ENCODE measurements around the gene ZNF519.

The ZNF519 gene

DNA sequence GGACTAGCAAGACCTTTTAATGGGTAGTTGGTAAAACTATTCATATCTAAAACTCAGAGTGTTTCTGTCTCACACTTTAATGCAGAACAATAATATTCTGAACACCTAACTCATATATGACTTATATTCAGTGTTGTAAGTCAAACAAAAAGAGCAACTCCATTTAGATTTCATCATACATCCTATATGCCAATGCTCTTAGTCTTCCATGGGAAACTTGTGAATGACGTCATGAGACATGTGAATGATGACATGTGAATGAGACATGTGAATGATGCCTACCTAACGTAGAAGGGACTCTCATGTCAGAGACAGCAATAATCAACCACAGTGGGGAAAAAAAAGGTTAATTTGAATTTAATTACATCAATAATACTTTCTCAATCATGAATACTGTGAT lies 28.0 kb downstream of the ZNF519 start:
- no peak for TF ChIP-seq TAF1 (IDR thresholded peaks at IDR 0.05; ENCODE audit: borderline replicate concordance, insufficient read depth, low read length)
- no peak for TF ChIP-seq SIN3A (IDR thresholded peaks at IDR 0.05; ENCODE audit: borderline replicate concordance, insufficient read depth, low read length)
- TF ChIP-seq, protein P1, sequence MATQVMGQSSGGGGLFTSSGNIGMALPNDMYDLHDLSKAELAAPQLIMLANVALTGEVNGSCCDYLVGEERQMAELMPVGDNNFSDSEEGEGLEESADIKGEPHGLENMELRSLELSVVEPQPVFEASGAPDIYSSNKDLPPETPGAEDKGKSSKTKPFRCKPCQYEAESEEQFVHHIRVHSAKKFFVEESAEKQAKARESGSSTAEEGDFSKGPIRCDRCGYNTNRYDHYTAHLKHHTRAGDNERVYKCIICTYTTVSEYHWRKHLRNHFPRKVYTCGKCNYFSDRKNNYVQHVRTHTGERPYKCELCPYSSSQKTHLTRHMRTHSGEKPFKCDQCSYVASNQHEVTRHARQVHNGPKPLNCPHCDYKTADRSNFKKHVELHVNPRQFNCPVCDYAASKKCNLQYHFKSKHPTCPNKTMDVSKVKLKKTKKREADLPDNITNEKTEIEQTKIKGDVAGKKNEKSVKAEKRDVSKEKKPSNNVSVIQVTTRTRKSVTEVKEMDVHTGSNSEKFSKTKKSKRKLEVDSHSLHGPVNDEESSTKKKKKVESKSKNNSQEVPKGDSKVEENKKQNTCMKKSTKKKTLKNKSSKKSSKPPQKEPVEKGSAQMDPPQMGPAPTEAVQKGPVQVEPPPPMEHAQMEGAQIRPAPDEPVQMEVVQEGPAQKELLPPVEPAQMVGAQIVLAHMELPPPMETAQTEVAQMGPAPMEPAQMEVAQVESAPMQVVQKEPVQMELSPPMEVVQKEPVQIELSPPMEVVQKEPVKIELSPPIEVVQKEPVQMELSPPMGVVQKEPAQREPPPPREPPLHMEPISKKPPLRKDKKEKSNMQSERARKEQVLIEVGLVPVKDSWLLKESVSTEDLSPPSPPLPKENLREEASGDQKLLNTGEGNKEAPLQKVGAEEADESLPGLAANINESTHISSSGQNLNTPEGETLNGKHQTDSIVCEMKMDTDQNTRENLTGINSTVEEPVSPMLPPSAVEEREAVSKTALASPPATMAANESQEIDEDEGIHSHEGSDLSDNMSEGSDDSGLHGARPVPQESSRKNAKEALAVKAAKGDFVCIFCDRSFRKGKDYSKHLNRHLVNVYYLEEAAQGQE (IDR thresholded peaks at IDR 0.05; ENCODE audit: insufficient read depth in 1 of 2, low read depth in 2 of 2, low read length in 2 of 2), result no peak
- no peak for TF ChIP-seq FOXP2 (optimal IDR thresholded peaks at IDR 0.05; ENCODE audit: borderline replicate concordance, extremely low read depth, extremely low read length, insufficient read depth)
- TF ChIP-seq POLR2AphosphoS5 (IDR thresholded peaks at IDR 0.05; ENCODE audit: low read depth, low read length), result no peak

DNA sequence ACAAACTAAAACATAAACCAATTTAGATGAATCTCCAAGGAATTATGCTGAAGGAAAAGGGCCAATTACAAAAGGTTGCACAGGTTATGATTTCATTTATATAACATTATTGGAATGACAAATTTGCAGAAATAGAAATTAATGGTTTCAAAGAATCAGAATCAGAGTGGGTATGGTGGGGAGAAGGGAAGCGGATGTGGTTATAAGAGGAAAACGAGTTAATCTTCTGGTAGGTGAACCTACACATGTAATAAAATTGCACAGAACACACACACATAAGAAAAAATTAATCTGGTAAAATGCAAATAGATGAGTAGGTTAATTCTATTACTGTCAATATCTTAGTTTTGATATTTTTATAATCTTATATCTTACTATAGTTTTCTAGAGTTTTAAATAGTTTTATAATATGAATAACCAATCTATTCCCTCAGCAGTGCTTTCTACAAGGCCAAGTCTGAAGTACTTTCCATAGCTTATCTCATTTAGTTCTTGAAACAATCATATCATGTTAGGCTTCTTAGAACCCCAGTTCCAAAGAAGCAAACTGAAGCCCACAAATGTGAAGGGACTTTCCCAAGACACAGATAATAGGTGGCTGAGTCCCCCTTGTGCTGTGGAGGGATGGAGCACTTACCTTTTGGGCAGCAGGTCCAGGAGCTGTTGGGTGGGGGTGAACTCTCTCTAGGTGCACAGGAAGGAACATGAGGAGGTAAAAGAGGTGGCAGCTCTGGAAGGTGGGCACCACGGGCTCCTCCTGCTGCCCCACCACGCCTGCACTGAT lies 31.5 kb downstream of the ZNF519 start:
- no peak for TF ChIP-seq POLR2AphosphoS5 (IDR thresholded peaks at IDR 0.05; ENCODE audit: low read depth, low read length)
- no peak for TF ChIP-seq SIN3A (IDR thresholded peaks at IDR 0.05; ENCODE audit: borderline replicate concordance, insufficient read depth, low read length)
- no peak for TF ChIP-seq FOXP2 (optimal IDR thresholded peaks at IDR 0.05; ENCODE audit: borderline replicate concordance, extremely low read depth, extremely low read length, insufficient read depth)
- TF ChIP-seq, protein P1 (IDR thresholded peaks at IDR 0.05; ENCODE audit: insufficient read depth in 1 of 2, low read depth in 2 of 2, low read length in 2 of 2), result no peak
- no peak for TF ChIP-seq TAF1 (IDR thresholded peaks at IDR 0.05; ENCODE audit: borderline replicate concordance, insufficient read depth, low read length)

DNA sequence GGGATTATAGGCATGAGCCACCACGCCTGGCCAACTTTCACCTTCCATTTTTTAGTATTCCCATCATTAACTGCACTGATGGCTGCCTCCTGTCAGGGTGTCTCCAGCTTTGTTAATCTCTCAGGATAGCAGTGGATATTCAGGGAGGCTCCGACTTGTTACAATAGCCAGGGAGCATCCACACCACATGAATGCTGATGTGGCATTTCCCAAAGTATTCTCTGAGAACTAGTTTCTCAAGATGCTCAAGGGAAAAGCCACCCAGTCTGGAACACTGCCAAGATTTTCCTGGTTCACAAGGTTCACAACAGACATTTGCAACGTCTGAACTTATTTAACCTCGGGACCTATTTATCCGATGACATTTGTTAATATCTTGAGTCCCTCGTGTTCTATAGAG lies 33.8 kb downstream of the ZNF519 start:
- TF ChIP-seq POLR2AphosphoS5 (IDR thresholded peaks at IDR 0.05; ENCODE audit: low read depth, low read length), result no peak
- no peak for TF ChIP-seq TAF1 (IDR thresholded peaks at IDR 0.05; ENCODE audit: borderline replicate concordance, insufficient read depth, low read length)
- TF ChIP-seq SIN3A (IDR thresholded peaks at IDR 0.05; ENCODE audit: borderline replicate concordance, insufficient read depth, low read length), result no peak
- TF ChIP-seq, protein P1 (IDR thresholded peaks at IDR 0.05; ENCODE audit: insufficient read depth in 1 of 2, low read depth in 2 of 2, low read length in 2 of 2), result no peak
- no peak for TF ChIP-seq FOXP2 (optimal IDR thresholded peaks at IDR 0.05; ENCODE audit: borderline replicate concordance, extremely low read depth, extremely low read length, insufficient read depth)

DNA sequence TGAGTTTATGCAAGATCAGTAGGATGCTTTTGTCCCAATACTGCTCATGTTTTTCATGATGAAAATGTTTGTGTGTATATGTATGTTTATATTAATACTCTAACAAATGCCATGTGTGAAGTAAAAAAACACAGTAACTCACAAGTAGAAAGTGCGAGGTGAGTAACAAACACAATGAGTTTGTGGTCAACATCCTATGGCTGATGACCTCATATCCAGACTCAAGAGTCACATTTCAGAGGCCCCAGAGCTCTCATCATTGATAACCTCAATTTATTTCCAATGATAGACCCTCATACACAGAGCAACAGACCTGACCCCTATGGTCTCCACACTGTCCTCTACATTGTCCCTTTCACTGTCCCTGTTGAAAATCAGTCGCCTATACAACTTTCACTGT lies 34.5 kb downstream of the ZNF519 start:
- TF ChIP-seq TAF1 (IDR thresholded peaks at IDR 0.05; ENCODE audit: borderline replicate concordance, insufficient read depth, low read length) (no peak), SIN3A (IDR thresholded peaks at IDR 0.05; ENCODE audit: borderline replicate concordance, insufficient read depth, low read length) (no peak), FOXP2 (optimal IDR thresholded peaks at IDR 0.05; ENCODE audit: borderline replicate concordance, extremely low read depth, extremely low read length, insufficient read depth) (no peak), POLR2AphosphoS5 (IDR thresholded peaks at IDR 0.05; ENCODE audit: low read depth, low read length) (no peak)
- TF ChIP-seq, protein P1 (IDR thresholded peaks at IDR 0.05; ENCODE audit: insufficient read depth in 1 of 2, low read depth in 2 of 2, low read length in 2 of 2), result no peak
